GM21381 (cell line): ENCODE results near the gene RNF222.

ENCODE experiments used
- ATAC-seq: cut with Tn5 transposase; IDR thresholded peaks from one replicate; pipeline ENCODE4 v1.9.1; 2021; ENCODE audit warnings: mild to moderate bottlenecking, moderate library complexity; ENCODE audit not compliant: unreplicated experiment

Gene RNF222

GRCh38 chr17:8397636-8398035, at the start of gene RNF222:
RNF222 (minus strand) TSS chr17:8397827; CDS start chr17:8393461, 4,366 bp downstream.
- ATAC-seq = no peak

GRCh38 chr17:8445536-8445935, 47.9 kb upstream of the RNF222 start:
- ATAC-seq = no peak

GRCh38 chr17:8444494-8444893, 46.9 kb upstream of the RNF222 start:
- no peak for ATAC-seq

- no peak for ATAC-seq
Observed at GRCh38 chr17:8443756-8444155, 46.1 kb upstream of the RNF222 start.

- ATAC-seq = no peak
Observed at GRCh38 chr17:8442310-8442709, 44.7 kb upstream of the RNF222 start.

- no peak for ATAC-seq
Observed at GRCh38 chr17:8441690-8442089, 44.1 kb upstream of the RNF222 start.

GRCh38 chr17:8439681-8440080, 42.1 kb upstream of the RNF222 start:
- no peak for ATAC-seq

- no peak for ATAC-seq
Observed at GRCh38 chr17:8438441-8438840, 40.8 kb upstream of the RNF222 start.

GRCh38 chr17:8436844-8437171, 39.2 kb upstream of the RNF222 start:
- ATAC-seq = no peak

- peak; percentile 42 for ATAC-seq
Observed at GRCh38 chr17:8436169-8436843, 38.7 kb upstream of the RNF222 start.

- ATAC-seq = peak; percentile 94
Observed at GRCh38 chr17:8435245-8436168, 37.9 kb upstream of the RNF222 start, which contains the start of gene NDEL1. NDEL1 (plus strand) TSS chr17:8435884; CDS start chr17:8444272, 8,388 bp downstream.

- no peak for ATAC-seq
Observed at GRCh38 chr17:8430966-8431365, 33.3 kb upstream of the RNF222 start.

GRCh38 chr17:8426802-8427201, 29.2 kb upstream of the RNF222 start:
- ATAC-seq = no peak

- no peak for ATAC-seq
Observed at GRCh38 chr17:8426094-8426720, 28.6 kb upstream of the RNF222 start.

GRCh38 chr17:8421571-8421970, 23.9 kb upstream of the RNF222 start:
- no peak for ATAC-seq

- no peak for ATAC-seq
Observed at GRCh38 chr17:8420041-8420934, 22.7 kb upstream of the RNF222 start.

- ATAC-seq = no peak
Observed at GRCh38 chr17:8419305-8419704, 21.7 kb upstream of the RNF222 start.

- no peak for ATAC-seq
Observed at GRCh38 chr17:8418471-8418870, 20.8 kb upstream of the RNF222 start.

GRCh38 chr17:8417806-8418205, 20.2 kb upstream of the RNF222 start:
- ATAC-seq = no peak

GRCh38 chr17:8413938-8414337, 16.3 kb upstream of the RNF222 start:
- no peak for ATAC-seq

GRCh38 chr17:8413328-8413727, 15.7 kb upstream of the RNF222 start:
- no peak for ATAC-seq
